Immature natural killer cell (primary cell): ENCODE measurements around the gene LRRFIP1. TPM values are rescaled to one million over a fixed set of nuclear protein-coding genes. Genes with fewer than 3 reads are reported as not detected.

Experiments used
- DNase-seq, 3 donors: peaks; one replicate each; pipeline ENCODE4 v3.0.0; 2022; ENCODE audit warnings: mixed read lengths in 1 of 3
- H3K27ac Mint-ChIP-seq, 6 donors: one replicate each; pipeline ENCODE4 v1.8.0; 2020; ENCODE audit warnings: mixed read lengths in 6 of 6, mild to moderate bottlenecking in 5 of 6, inconsistent platforms in 4 of 6, moderate library complexity in 3 of 6
- H3K27me3 Mint-ChIP-seq, 3 donors: one replicate each; pipeline ENCODE4 v1.8.0; 2020 to 2021; ENCODE audit warnings: low read depth in 3 of 3, mild to moderate bottlenecking in 3 of 3, mixed read lengths in 3 of 3, moderate library complexity in 3 of 3, inconsistent platforms in 1 of 3
- H3K36me3 Mint-ChIP-seq, 3 donors: one replicate each; pipeline ENCODE4 v1.8.0; 2020; ENCODE audit warnings: mixed read lengths in 3 of 3, inconsistent platforms in 2 of 3, mild to moderate bottlenecking in 2 of 3
- H3K4me1 Mint-ChIP-seq, 2 donors: one replicate each; pipeline ENCODE4 v1.8.0; 2020; ENCODE audit warnings: inconsistent platforms in 2 of 2, mild to moderate bottlenecking in 2 of 2, mixed read lengths in 2 of 2, moderate library complexity in 1 of 2
- H3K4me3 Mint-ChIP-seq, 5 donors: one replicate each; pipeline ENCODE4 v1.8.0; 2020; ENCODE audit warnings: mild to moderate bottlenecking in 5 of 5, mixed read lengths in 5 of 5, inconsistent platforms in 3 of 5, moderate library complexity in 3 of 5
- H3K9me3 Mint-ChIP-seq, 6 donors: one replicate each; pipeline ENCODE4 v1.8.0; 2020; ENCODE audit warnings: mild to moderate bottlenecking in 6 of 6, mixed read lengths in 6 of 6, inconsistent platforms in 4 of 6, moderate library complexity in 3 of 6
- polyA plus RNA-seq, 3 donors: library from polyadenylated mRNA; unstranded; fragments of 300-500 nt; fragmentation: Illumina TruSeq; gene quantifications; one replicate each; pipeline ENCODE4 v1.2.3, GENCODE V29; 2021

Gene LRRFIP1
- polyA plus RNA-seq, 3 donors from 2014 or later: 62.5 to 137 (median 80.0) TPM

GRCh38 chr2:237617587-237617982 is 9.8 kb upstream of the LRRFIP1 start:
- H3K4me3 Mint-ChIP-seq: no peak overlapping the region
- H3K27me3 Mint-ChIP-seq: peaks cover 0 to 9% (median 2%) of the 10 kb centered on the region in 3 donors
- H3K4me1 Mint-ChIP-seq: peaks cover 13% of the 10 kb centered on the region in 2 donors
- H3K27ac Mint-ChIP-seq: peak overlapping the region in 1 of 6 donors; percentile 21
- H3K9me3 Mint-ChIP-seq: no peaks in the 10 kb centered on the region
- no peaks in the 10 kb centered on the region for H3K36me3 Mint-ChIP-seq
- no peak for DNase-seq

GRCh38 chr2:237618449-237618848 is 8.9 kb upstream of the LRRFIP1 start:
- no peaks in the 10 kb centered on the region for H3K9me3 Mint-ChIP-seq
- H3K4me3 Mint-ChIP-seq: no peak overlapping the region
- no peak for DNase-seq
- no peaks in the 10 kb centered on the region for H3K36me3 Mint-ChIP-seq
- no peak overlapping the region for H3K27ac Mint-ChIP-seq
- peaks cover under 1 to 11% (median 4%) of the 10 kb centered on the region in 3 donors for H3K27me3 Mint-ChIP-seq
- H3K4me1 Mint-ChIP-seq: peaks cover 13% of the 10 kb centered on the region in 2 donors

- DNase-seq: no peak
- peak overlapping the region in 1 of 5 donors; percentile 23 for H3K4me3 Mint-ChIP-seq
- no peaks in the 10 kb centered on the region for H3K36me3 Mint-ChIP-seq
- no peak overlapping the region for H3K27ac Mint-ChIP-seq
- H3K9me3 Mint-ChIP-seq: no peaks in the 10 kb centered on the region
- peaks cover 6 to 13% (median 9%) of the 10 kb centered on the region in 3 donors for H3K27me3 Mint-ChIP-seq
- H3K4me1 Mint-ChIP-seq: peaks cover 13 to 16% of the 10 kb centered on the region in 2 donors
Observed at GRCh38 chr2:237623428-237624403, 3.7 kb upstream of the LRRFIP1 start.

GRCh38 chr2:237624565-237624964 is 2.8 kb upstream of the LRRFIP1 start:
- peak in 1 of 3 donors; percentile 18 for DNase-seq
- H3K4me1 Mint-ChIP-seq: peaks cover 16 to 18% of the 10 kb centered on the region in 2 donors
- no peak overlapping the region for H3K4me3 Mint-ChIP-seq
- no peaks in the 10 kb centered on the region for H3K36me3 Mint-ChIP-seq
- no peak overlapping the region for H3K27ac Mint-ChIP-seq
- peaks cover 10 to 19% (median 11%) of the 10 kb centered on the region in 3 donors for H3K27me3 Mint-ChIP-seq
- no peaks in the 10 kb centered on the region for H3K9me3 Mint-ChIP-seq

GRCh38 chr2:237625216-237625705 is 2.1 kb upstream of the LRRFIP1 start:
- Mint-ChIP-seq H3K9me3 (no peaks in the 10 kb centered on the region), H3K27ac (peak overlapping the region in 3 of 6 donors; percentile 58 to 76 (median 69)), H3K27me3 (peaks cover 9 to 22% (median 14%) of the 10 kb centered on the region in 3 donors), H3K4me3 (peak overlapping the region; percentile 2 to 60 (median 37)), H3K4me1 (peaks cover 18 to 20% of the 10 kb centered on the region in 2 donors), H3K36me3 (peaks cover 0 to 4% (median 0%) of the 10 kb centered on the region in 3 donors)
- no peak for DNase-seq

GRCh38 chr2:237625777-237626176 is 1.6 kb upstream of the LRRFIP1 start:
- H3K27ac Mint-ChIP-seq: peak overlapping the region in 2 of 6 donors; percentile 58 to 69
- no peaks in the 10 kb centered on the region for H3K9me3 Mint-ChIP-seq
- peaks cover 9 to 22% (median 14%) of the 10 kb centered on the region in 3 donors for H3K27me3 Mint-ChIP-seq
- H3K4me1 Mint-ChIP-seq: peaks cover 18 to 24% of the 10 kb centered on the region in 2 donors
- peak overlapping the region; percentile 30 to 84 (median 60) for H3K4me3 Mint-ChIP-seq
- peaks cover 0 to 5% (median 0%) of the 10 kb centered on the region in 3 donors for H3K36me3 Mint-ChIP-seq
- DNase-seq: no peak

GRCh38 chr2:237626813-237627440 is 460 bp upstream of the LRRFIP1 start:
- DNase-seq: peak in 1 of 3 donors; percentile 15
- Mint-ChIP-seq H3K27ac (peak overlapping the region in 3 of 6 donors; percentile 17 to 80 (median 70)), H3K36me3 (peaks cover 0 to 5% (median 0%) of the 10 kb centered on the region in 3 donors), H3K9me3 (peaks cover 0 to 1% (median 0%) of the 10 kb centered on the region in 6 donors), H3K27me3 (peaks cover 9 to 20% (median 15%) of the 10 kb centered on the region in 3 donors), H3K4me3 (peak overlapping the region; percentile 60 to 84 (median 76)), H3K4me1 (peaks cover 18 to 24% of the 10 kb centered on the region in 2 donors)

- Mint-ChIP-seq H3K27me3 (peaks cover 8 to 18% (median 14%) of the 10 kb centered on the region in 3 donors), H3K27ac (peak overlapping the region in 4 of 6 donors; percentile 20 to 74 (median 51)), H3K4me3 (peak overlapping the region; percentile 80 to 86 (median 82)), H3K36me3 (peaks cover 0 to 5% (median 0%) of the 10 kb centered on the region in 3 donors), H3K9me3 (peaks cover 0 to 1% (median 0%) of the 10 kb centered on the region in 6 donors), H3K4me1 (peaks cover 18 to 24% of the 10 kb centered on the region in 2 donors)
- no peak for DNase-seq
Observed at GRCh38 chr2:237628247-237629187, 1.1 kb downstream of the LRRFIP1 start.

- H3K4me1 Mint-ChIP-seq: peaks cover 18 to 24% of the 10 kb centered on the region in 2 donors
- peak overlapping the region in 1 of 5 donors; percentile 85 for H3K4me3 Mint-ChIP-seq
- peaks cover 0 to 1% (median 0%) of the 10 kb centered on the region in 6 donors for H3K9me3 Mint-ChIP-seq
- DNase-seq: no peak
- peaks cover 0 to 5% (median 0%) of the 10 kb centered on the region in 3 donors for H3K36me3 Mint-ChIP-seq
- no peak overlapping the region for H3K27ac Mint-ChIP-seq
- peaks cover 7 to 19% (median 13%) of the 10 kb centered on the region in 3 donors for H3K27me3 Mint-ChIP-seq
Observed at GRCh38 chr2:237629188-237629534, 1.8 kb downstream of the LRRFIP1 start.

- Mint-ChIP-seq H3K9me3 (peaks cover 0 to 5% (median 0%) of the 10 kb centered on the region in 6 donors), H3K27me3 (peaks cover 7 to 19% (median 13%) of the 10 kb centered on the region in 3 donors), H3K4me1 (peaks cover 18 to 24% of the 10 kb centered on the region in 2 donors), H3K36me3 (peaks cover 0 to 8% (median 1%) of the 10 kb centered on the region in 3 donors), H3K27ac (no peak overlapping the region), H3K4me3 (no peak overlapping the region)
- no peak for DNase-seq
Observed at GRCh38 chr2:237629739-237630138, 2.4 kb downstream of the LRRFIP1 start.

GRCh38 chr2:237630216-237631000 is 3.0 kb downstream of the LRRFIP1 start:
- H3K36me3 Mint-ChIP-seq: peaks cover 0 to 13% (median 5%) of the 10 kb centered on the region in 3 donors
- peaks cover 18 to 21% of the 10 kb centered on the region in 2 donors for H3K4me1 Mint-ChIP-seq
- peaks cover 6 to 16% (median 13%) of the 10 kb centered on the region in 3 donors for H3K27me3 Mint-ChIP-seq
- DNase-seq: no peak
- H3K9me3 Mint-ChIP-seq: peaks cover 0 to 5% (median 0%) of the 10 kb centered on the region in 6 donors
- H3K4me3 Mint-ChIP-seq: no peak overlapping the region
- H3K27ac Mint-ChIP-seq: no peak overlapping the region
